GM20000 (cell line): ENCODE results near the gene ST3GAL5.

Experiments
- DNase-seq: peaks from one replicate; pipeline ENCODE4 v3.0.0; 2012; ENCODE audit warnings: low spot score
- TF ChIP-seq, protein P1 (sequence below): IDR thresholded peaks from 2 replicates; pipeline ENCODE4 v1.5.1; 2012; ENCODE audit warnings: mild to moderate bottlenecking, control low read depth; ENCODE audit errors: extremely low read depth, missing control alignments

The ST3GAL5 gene

DNA sequence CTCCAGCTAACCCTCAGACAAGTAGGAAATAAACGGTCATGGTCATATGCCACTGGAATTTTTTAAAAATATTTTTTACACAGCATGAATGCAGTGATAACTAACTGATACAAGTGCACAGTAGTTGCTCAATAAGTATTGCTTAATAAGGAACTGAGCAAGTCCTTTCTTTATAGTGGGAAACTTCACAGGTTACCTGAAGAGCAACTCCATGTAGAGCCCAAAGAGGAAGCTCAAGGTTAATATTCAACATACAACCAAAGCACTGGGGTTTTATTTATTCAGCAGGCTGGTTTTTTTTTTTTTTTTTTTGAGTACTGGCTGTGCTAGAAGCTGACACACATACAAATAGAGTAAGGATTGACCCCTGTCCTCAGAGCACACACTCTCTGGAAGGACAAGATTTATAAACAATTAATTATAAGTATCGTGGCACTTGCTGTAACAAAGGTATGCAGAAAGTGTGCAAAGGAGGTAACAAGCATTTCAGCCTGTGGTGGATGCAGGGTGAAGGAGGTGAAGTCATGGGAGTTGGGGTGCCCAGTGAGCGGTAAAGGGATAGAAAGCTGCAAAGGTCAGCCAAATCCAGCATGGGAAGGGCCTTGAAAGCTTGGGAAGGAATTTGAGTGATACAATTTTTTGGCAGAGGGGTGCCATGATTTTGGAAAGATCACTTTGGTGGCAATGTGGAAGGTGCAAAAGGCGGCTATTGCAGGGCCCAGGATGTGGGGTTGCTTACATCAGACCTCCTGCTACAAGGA is 82.3 kb downstream of the ST3GAL5 start:
- DNase-seq, result no peak
- TF ChIP-seq, protein P1, sequence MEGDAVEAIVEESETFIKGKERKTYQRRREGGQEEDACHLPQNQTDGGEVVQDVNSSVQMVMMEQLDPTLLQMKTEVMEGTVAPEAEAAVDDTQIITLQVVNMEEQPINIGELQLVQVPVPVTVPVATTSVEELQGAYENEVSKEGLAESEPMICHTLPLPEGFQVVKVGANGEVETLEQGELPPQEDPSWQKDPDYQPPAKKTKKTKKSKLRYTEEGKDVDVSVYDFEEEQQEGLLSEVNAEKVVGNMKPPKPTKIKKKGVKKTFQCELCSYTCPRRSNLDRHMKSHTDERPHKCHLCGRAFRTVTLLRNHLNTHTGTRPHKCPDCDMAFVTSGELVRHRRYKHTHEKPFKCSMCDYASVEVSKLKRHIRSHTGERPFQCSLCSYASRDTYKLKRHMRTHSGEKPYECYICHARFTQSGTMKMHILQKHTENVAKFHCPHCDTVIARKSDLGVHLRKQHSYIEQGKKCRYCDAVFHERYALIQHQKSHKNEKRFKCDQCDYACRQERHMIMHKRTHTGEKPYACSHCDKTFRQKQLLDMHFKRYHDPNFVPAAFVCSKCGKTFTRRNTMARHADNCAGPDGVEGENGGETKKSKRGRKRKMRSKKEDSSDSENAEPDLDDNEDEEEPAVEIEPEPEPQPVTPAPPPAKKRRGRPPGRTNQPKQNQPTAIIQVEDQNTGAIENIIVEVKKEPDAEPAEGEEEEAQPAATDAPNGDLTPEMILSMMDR, result no peak

DNA sequence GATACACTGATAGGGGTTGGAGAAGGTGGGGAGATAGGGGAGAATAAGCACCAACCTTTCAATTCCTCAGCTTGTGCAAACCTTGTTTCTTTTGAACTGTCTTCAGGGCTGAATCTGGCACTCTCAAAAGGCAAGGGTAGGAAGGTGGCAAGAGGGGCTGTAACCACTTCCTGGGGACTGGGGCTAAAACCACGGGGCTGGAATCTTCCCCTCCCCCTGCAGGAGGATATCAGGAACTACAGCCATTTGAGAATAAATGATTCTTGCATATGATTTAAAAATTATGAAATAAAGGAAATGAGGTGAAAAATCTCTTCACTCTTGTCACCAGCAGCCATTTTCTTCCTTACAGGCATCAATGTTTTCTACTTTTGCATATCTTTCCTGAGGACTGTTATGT is 84.2 kb downstream of the ST3GAL5 start:
- DNase-seq, result peak; percentile 50
- TF ChIP-seq, protein P1, result peak; percentile 7

DNA sequence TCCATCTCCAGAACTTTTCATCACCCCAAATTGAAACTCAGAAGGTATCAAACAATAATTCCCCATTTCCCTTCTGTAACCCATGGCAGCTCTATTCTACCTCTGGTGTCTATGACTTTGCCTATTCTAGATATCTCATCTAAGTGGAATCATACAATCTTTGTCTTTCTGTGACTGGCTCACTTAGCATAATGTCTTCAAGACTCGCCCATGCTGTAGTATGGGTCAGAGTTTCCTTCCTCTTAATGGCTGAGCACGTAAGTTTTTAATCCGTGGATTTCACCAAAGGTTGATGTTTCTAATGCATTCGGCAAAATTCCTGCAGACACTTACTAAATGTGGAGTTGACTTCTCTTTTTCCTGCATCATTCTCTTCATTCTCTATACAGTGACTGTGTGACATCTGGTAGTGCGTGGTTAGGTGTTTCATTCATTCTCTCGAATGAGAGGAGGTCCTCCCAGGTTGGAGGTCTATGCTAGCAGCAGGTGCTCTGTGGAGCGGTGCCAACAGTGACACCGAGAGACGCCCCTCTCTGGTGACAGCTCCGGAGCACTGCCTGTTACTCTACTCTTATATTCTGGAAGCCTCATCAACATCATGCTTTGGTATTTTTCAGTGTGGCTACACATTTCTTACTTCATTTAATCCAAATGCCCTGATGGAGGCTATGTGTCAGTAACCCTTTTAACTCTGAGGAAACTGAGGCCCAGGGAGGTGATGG is 84.9 kb downstream of the ST3GAL5 start:
- TF ChIP-seq, protein P1, result no peak
- no peak for DNase-seq

DNA sequence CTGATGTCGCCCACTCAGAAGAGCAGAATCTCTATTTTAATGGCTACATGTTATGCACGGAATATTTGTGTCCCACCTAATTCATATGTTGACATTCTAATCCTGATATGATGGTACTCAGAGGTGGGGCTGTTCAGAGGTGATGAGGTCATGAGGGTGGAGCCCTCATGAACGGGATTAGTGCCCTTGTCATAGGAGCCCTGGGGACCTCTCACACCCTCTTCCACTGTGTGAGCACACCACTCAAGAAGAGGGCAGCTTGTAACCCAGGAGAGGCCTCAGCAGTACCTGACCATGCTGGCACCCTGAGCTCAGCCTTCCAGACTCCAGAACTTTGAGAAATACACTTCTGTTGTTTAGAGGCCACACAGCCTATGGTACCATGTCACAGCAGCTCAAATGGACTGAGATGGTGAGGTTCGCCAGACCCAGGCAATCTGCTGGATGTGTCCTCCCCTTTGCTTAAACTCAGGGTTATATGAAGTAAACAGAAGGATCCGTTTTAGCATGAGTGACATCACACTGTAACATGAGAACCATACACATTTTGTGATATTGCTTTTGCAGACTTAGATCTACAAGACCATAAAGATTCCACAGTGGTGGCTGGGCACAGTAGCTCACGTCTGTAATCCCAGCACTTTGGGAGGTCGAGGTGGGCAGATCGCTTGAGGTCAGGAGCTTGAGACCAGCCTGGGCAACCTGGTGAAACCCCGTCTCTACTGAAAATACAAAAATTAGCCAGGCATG is 86.3 kb downstream of the ST3GAL5 start:
- TF ChIP-seq, protein P1, result no peak
- DNase-seq, result no peak

DNA sequence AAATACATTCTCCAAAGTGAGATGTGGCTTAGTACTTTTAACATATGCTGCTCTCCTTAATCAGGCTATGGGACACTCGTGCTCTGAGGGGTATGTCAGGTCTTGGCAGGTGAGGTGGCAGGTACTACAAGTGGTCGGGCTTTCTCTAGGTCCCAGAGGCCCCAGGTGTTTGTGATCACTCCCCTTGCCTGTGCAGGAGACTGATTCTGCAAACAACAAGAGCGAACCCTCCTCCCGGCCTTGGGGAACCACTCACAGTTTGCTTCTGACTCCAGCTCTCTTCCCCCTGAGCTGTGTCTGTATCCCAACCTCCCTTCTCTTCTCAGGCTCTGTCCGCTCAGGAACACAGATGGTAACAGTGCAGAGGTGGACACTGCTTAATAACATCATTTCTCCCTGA is 86.9 kb downstream of the ST3GAL5 start:
- TF ChIP-seq, protein P1, result no peak
- no peak for DNase-seq

DNA sequence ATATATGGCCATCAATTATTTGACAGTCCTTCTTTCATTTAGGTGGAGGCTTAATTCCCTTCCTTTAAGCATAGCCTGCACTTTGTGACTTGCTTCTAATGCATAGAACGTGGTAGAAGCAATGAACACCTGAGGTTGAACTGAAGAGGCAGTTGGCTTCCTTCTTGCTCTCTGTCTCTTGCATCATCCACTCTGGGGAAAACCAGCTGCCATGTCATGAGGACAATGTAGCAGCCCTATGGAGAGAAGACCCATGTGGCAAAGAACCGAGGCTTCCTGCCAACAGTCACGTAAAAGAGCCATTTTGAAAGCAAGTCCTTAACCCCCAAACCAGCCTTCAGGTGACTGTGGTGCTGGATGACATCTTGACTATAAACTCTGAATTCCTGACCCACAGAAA is 88.2 kb downstream of the ST3GAL5 start:
- TF ChIP-seq, protein P1, result no peak
- no peak for DNase-seq
